ENCODE measurements around the gene CORO2B. TPM values are rescaled to one million over a fixed set of nuclear protein-coding genes. Genes with fewer than 3 reads are reported as not detected.

Gene CORO2B
- total RNA-seq, 1 donor from 2014 or later, result 3.6 TPM

DNA sequence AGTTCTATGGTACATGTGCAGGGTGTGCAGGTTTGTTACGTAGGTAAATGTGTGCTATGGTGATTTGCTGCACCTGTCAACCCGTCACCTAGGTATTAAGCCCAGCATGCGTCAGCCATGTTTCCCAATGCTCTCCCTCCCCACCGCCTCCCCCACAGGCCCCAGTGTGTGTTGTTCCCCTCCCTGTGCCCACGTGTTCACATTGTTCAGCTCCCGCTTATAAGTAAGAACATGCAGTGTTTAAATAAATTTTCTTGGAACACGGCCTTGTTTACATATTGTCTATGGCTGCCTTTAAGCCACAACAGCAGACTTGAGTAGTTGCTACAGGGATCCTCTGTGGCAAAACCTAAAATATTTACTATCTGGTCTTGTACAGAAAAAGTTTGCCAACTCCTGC is 41.3 kb upstream of the CORO2B start:
- intact Hi-C loops (cut with DNase I), result no loop called here
- H3K4me3 ChIP-seq, result no peak overlapping the region
- no peak overlapping the region for H3K27ac ChIP-seq
- H3K4me1 ChIP-seq, result no peaks in the 10 kb centered on the region
- H3K36me3 ChIP-seq, result no peaks in the 10 kb centered on the region
- no peak for ATAC-seq
- no peaks in the 10 kb centered on the region for H3K9me3 ChIP-seq
- DNase-seq, result no peak
- TF ChIP-seq, protein P1, sequence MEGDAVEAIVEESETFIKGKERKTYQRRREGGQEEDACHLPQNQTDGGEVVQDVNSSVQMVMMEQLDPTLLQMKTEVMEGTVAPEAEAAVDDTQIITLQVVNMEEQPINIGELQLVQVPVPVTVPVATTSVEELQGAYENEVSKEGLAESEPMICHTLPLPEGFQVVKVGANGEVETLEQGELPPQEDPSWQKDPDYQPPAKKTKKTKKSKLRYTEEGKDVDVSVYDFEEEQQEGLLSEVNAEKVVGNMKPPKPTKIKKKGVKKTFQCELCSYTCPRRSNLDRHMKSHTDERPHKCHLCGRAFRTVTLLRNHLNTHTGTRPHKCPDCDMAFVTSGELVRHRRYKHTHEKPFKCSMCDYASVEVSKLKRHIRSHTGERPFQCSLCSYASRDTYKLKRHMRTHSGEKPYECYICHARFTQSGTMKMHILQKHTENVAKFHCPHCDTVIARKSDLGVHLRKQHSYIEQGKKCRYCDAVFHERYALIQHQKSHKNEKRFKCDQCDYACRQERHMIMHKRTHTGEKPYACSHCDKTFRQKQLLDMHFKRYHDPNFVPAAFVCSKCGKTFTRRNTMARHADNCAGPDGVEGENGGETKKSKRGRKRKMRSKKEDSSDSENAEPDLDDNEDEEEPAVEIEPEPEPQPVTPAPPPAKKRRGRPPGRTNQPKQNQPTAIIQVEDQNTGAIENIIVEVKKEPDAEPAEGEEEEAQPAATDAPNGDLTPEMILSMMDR (IDR thresholded peaks at IDR 0.05), result no peak
- H3K27me3 ChIP-seq, result no peaks in the 10 kb centered on the region

DNA sequence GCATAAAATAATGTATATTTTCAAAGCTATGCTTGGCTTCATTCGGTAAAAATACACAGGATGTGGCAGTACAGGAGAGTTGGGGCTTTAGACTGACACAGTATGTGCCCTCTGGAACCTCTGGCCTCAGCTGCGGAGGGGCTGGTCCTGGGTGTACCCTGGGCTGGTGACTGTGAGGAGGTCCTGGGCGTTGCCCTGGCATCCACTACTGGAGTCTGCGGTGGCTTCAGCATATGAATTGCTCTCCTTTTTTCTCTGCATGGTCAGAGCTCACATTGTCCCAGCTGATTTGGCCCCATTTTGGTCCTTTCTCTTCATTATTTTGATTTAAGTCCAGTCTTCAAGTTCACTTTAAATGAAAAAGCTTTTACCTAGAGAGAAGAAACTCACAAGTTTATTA is 40.5 kb upstream of the CORO2B start:
- Histone ChIP-seq H3K4me1 (peaks cover 5% of the 10 kb centered on the region), H3K9me3 (no peaks in the 10 kb centered on the region), H3K36me3 (no peaks in the 10 kb centered on the region), H3K27me3 (no peaks in the 10 kb centered on the region), H3K4me3 (no peak overlapping the region), H3K27ac (no peak overlapping the region)
- intact Hi-C loops (cut with DNase I), result no loop called here
- ATAC-seq (no peak), DNase-seq (no peak)
- TF ChIP-seq, protein P1 (IDR thresholded peaks at IDR 0.05), result no peak

DNA sequence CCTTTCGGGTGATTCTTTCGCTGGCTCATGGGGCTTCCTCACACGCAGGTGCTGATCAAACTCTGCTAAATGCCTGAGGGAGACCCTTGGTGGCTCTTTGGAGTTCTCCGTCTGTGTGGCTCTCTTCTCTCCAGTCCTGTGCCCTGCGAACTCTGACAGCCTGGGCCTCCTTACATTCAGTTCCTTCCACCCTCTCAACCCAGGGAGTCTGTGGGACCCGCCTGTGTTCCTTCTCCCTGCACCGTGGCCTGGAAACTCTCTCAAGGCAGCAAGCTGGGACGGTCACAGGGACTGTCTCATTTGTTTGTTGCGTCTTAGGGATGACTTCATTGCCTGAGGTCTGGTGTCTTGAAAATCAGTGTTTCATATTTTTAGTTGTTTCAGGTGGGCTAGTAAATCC is 37.0 kb upstream of the CORO2B start:
- intact Hi-C loops (cut with DNase I), result no loop called here
- H3K4me1 ChIP-seq, result peaks cover 11% of the 10 kb centered on the region

DNA sequence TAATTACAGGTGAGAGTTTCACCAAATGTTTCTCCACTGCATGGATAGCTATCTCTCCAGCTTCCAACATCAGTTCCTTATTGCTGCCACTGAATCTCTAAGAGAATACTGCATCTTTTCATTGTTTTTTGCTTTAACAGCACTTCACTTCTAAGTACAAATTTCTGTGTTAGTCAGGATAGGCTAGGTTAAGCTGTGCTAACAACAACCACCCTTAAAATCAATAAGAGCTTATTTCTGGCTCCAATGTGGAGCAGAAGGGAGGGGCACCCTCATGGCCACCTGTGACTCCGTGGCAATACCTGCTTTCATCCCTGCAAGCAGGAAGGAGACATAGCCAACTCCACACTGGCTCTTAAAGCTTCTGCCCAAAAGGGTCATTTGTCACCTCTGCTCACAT is 36.4 kb upstream of the CORO2B start:
- ATAC-seq (no peak), DNase-seq (no peak)
- no peaks in the 10 kb centered on the region for H3K36me3 ChIP-seq
- no peaks in the 10 kb centered on the region for H3K27me3 ChIP-seq
- no peaks in the 10 kb centered on the region for H3K9me3 ChIP-seq
- H3K4me3 ChIP-seq, result no peak overlapping the region
- TF ChIP-seq, protein P1 (IDR thresholded peaks at IDR 0.05), result no peak
- H3K27ac ChIP-seq, result no peak overlapping the region
- H3K4me1 ChIP-seq, result peaks cover 11% of the 10 kb centered on the region
- intact Hi-C loops (cut with DNase I), result no loop called here

More for the DNA sequence above, 37.0 kb upstream of the CORO2B start:
- H3K9me3 ChIP-seq, result no peaks in the 10 kb centered on the region
- no peak overlapping the region for H3K27ac ChIP-seq
- DNase-seq (no peak), ATAC-seq (no peak)
- no peak overlapping the region for H3K4me3 ChIP-seq
- TF ChIP-seq, protein P1 (IDR thresholded peaks at IDR 0.05), result no peak
- no peaks in the 10 kb centered on the region for H3K27me3 ChIP-seq
- no peaks in the 10 kb centered on the region for H3K36me3 ChIP-seq

DNA sequence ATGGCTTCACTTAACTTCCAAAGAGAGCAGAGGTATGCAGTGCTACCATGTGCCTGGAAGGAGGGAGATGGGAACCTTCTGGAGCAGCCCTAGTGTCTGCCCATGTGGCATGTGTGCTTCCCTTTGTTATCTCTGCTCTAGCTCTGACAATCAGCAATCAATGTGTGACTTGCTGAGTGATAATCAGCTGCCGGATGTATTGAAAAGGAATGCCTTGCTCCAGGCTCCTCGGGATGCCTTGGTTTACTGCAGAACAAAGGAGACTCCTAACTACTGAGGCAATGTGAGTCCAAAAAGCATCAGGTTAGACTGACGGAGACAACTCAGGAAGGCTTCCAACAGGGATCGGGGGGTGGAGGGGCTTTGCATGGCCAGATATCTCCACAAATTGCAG is 36.0 kb upstream of the CORO2B start:
- ATAC-seq, result no peak
- Histone ChIP-seq H3K27me3 (no peaks in the 10 kb centered on the region), H3K36me3 (no peaks in the 10 kb centered on the region), H3K27ac (no peak overlapping the region), H3K4me1 (peaks cover 11% of the 10 kb centered on the region), H3K4me3 (no peak overlapping the region), H3K9me3 (no peaks in the 10 kb centered on the region)
- TF ChIP-seq, protein P1 (IDR thresholded peaks at IDR 0.05), result no peak
- no peak for DNase-seq
- intact Hi-C loops (cut with DNase I), result no loop called here
